Gastroesophageal sphincter (tissue), 4 donors: ENCODE data around the gene UNC13B. TPM values are rescaled to one million over a fixed set of nuclear protein-coding genes. Genes with fewer than 3 reads are reported as not detected.

ENCODE experiments used
- ATAC-seq: fragments of 150-250 bp; one replicate; pipeline ENCODE4 v1.9.1; 2016; ENCODE audit warnings: mild to moderate bottlenecking, moderate library complexity
- H3K27ac ChIP-seq, 4 donors: fragments of 200-600 bp; sonication (generic) in 3 of 4; 1 replicate in 3 of 4; 2 replicates in 1 of 4; pipeline ENCODE4 v1.5.1; 2016 to 2019
- H3K27me3 ChIP-seq: fragments of 200-600 bp; sonication (generic); one replicate; pipeline ENCODE4 v1.5.1; 2019
- H3K36me3 ChIP-seq, 2 donors: fragments of 200-600 bp; sonication (generic); one replicate each; pipeline ENCODE4 v1.5.1; 2019; ENCODE audit warnings: control low read depth in 1 of 2
- H3K4me1 ChIP-seq, 3 donors: fragments of 200-600 bp; sonication (generic); 1 replicate in 2 of 3; 2 replicates in 1 of 3; pipeline ENCODE4 v1.5.1; 2016 to 2019; ENCODE audit warnings: control low read depth in 2 of 3
- H3K4me3 ChIP-seq, 2 donors: fragments of 200-600 bp; sonication (generic); one replicate each; pipeline ENCODE4 v1.5.1; 2019; ENCODE audit warnings: mild to moderate bottlenecking in 1 of 2, moderate library complexity in 1 of 2
- H3K9me3 ChIP-seq, 3 donors: fragments of 200-600 bp; sonication (generic); one replicate each; pipeline ENCODE4 v1.5.1; 2017 to 2019; ENCODE audit warnings: control low read depth in 2 of 3
- CTCF ChIP-seq, 4 experiments: fragments of 200-600 bp in 2 of 4; fragments of 450-650 bp in 2 of 4; sonication (generic) in 1 of 4; IDR thresholded peaks; one replicate each; pipeline ENCODE4 v1.5.1; 2017 to 2019; ENCODE audit warnings: antibody characterized with exemption in 4 of 4, mild to moderate bottlenecking in 2 of 4, moderate library complexity in 2 of 4
- EP300 ChIP-seq: sonication (generic); formaldehyde crosslinking; IDR thresholded peaks from one replicate; pipeline ENCODE4 v1.6.1; 2017; ENCODE audit warnings: antibody characterized with exemption, mild to moderate bottlenecking
- POLR2A ChIP-seq, 2 donors: fragments of 450-650 bp; IDR thresholded peaks; one replicate each; pipeline ENCODE4 v1.6.1; 2017; ENCODE audit warnings: antibody characterized with exemption in 2 of 2, mild to moderate bottlenecking in 2 of 2, moderate library complexity in 1 of 2
- POLR2AphosphoS5 ChIP-seq: sonication (generic); formaldehyde crosslinking; IDR thresholded peaks from one replicate; pipeline ENCODE4 v1.6.1; 2017; ENCODE audit warnings: antibody characterized with exemption
- WGBS, 2 donors: methylation state at CpG; one replicate each; pipeline ENCODE4 v1.1.5; 2018; ENCODE audit warnings: low coverage in 1 of 2; 5-methylcytosine and 5-hydroxymethylcytosine counted together
- total RNA-seq, 4 donors: library from RNA; depleted of rRNA; stranded (reverse); fragments of >200 nt; gene quantifications; one replicate each; pipeline ENCODE4 v1.1.0, GENCODE V29; 2016

Gene UNC13B
- total RNA-seq, result 10 to 100 TPM; 21.3 to 35.3 (median 31.7) TPM

- H3K27ac ChIP-seq, result peak within 1 kb of the TSS; percentile 71 to 98 (median 95)
- no peaks in the 10 kb centered on the region for H3K9me3 ChIP-seq
- peak within 1 kb of the TSS; percentile 47 to 87 for H3K4me3 ChIP-seq
- ATAC-seq, result peak; percentile 98
- H3K36me3 ChIP-seq, result no peaks in the 10 kb centered on the region
- TF ChIP-seq EP300 (no peak), CTCF (IDR thresholded peaks at IDR 0.05) (peak in 2 of 4 experiments; percentile 17 to 29), POLR2A (IDR thresholded peaks at IDR 0.05) (peak; percentile 80 to 84), POLR2AphosphoS5 (peak; percentile 87)
- H3K27me3 ChIP-seq, result no peaks in the 10 kb centered on the region
- 0% methylated on average over 5 to 17 of the region's 70 CpGs for WGBS, 2 donors
- H3K4me1 ChIP-seq, result peaks cover 3 to 33% (median 4%) of the 10 kb centered on the region in 3 donors
Observed at GRCh38 chr9:35161713-35162604, at the start of gene UNC13B. Gene UNC13B, plus strand, starts transcription at chr9:35162009. Its CDS starts 275 bp downstream, at chr9:35162284.

GRCh38 chr9:35112257-35113020, 49.4 kb upstream of the UNC13B start:
- no peaks in the 10 kb centered on the region for H3K27me3 ChIP-seq
- peak overlapping the region; percentile 78 to 96 (median 88) for H3K27ac ChIP-seq
- ATAC-seq, result no peak
- H3K4me1 ChIP-seq, result peaks cover 10 to 76% (median 39%) of the 10 kb centered on the region in 3 donors
- WGBS, 2 donors, result 59 to 60% methylated on average over 2 to 3 of the region's 3 CpGs
- no peaks in the 10 kb centered on the region for H3K9me3 ChIP-seq
- peaks cover 0 to 14% of the 10 kb centered on the region in 2 donors for H3K36me3 ChIP-seq
- peak overlapping the region in 1 of 2 donors; percentile 88 for H3K4me3 ChIP-seq
- TF ChIP-seq POLR2A (IDR thresholded peaks at IDR 0.05), result no peak
- no peak for TF ChIP-seq CTCF (IDR thresholded peaks at IDR 0.05)
- no peak for TF ChIP-seq EP300
- peak; percentile 13 for TF ChIP-seq POLR2AphosphoS5

- Histone ChIP-seq H3K4me1 (peaks cover 10 to 74% (median 39%) of the 10 kb centered on the region in 3 donors), H3K9me3 (no peaks in the 10 kb centered on the region), H3K27me3 (no peaks in the 10 kb centered on the region), H3K36me3 (no peaks in the 10 kb centered on the region), H3K4me3 (peak overlapping the region; percentile 43 to 64), H3K27ac (peak overlapping the region; percentile 55 to 96 (median 91))
- peak; percentile 24 for ATAC-seq
- 0% methylated on average over 1 of the region's 5 CpGs for WGBS, 2 donors
- no peak for TF ChIP-seq CTCF (IDR thresholded peaks at IDR 0.05)
- no peak for TF ChIP-seq EP300
- no peak for TF ChIP-seq POLR2AphosphoS5
- TF ChIP-seq POLR2A (IDR thresholded peaks at IDR 0.05), result no peak
Observed at GRCh38 chr9:35114113-35114839, 47.5 kb upstream of the UNC13B start.

- Histone ChIP-seq H3K36me3 (no peaks in the 10 kb centered on the region), H3K4me3 (peak overlapping the region; percentile 43 to 64), H3K27me3 (no peaks in the 10 kb centered on the region), H3K4me1 (peaks cover 10 to 67% (median 39%) of the 10 kb centered on the region in 3 donors), H3K27ac (peak overlapping the region; percentile 55 to 96 (median 91)), H3K9me3 (no peaks in the 10 kb centered on the region)
- ATAC-seq, result no peak
- TF ChIP-seq POLR2AphosphoS5, result no peak
- no peak for TF ChIP-seq EP300
- TF ChIP-seq CTCF (IDR thresholded peaks at IDR 0.05), result no peak
- no peak for TF ChIP-seq POLR2A (IDR thresholded peaks at IDR 0.05)
- 9 to 18% methylated on average over 9 to 10 of the region's 12 CpGs for WGBS, 2 donors
Observed at GRCh38 chr9:35114840-35115628, 46.8 kb upstream of the UNC13B start.
